H1 (cell line): ENCODE measurements around the gene ACKR2. TPM values are rescaled to one million over a fixed set of nuclear protein-coding genes. Genes with fewer than 3 reads are reported as not detected.

Source experiments
- HDAC6 ChIP-seq: IDR thresholded peaks from one replicate; pipeline ENCODE4 v1.7.1; 2012; ENCODE audit warnings: low read depth, mild to moderate bottlenecking, inconsistent platforms, low read length, moderate library complexity
- NANOG ChIP-seq: IDR thresholded peaks from 2 replicates; pipeline ENCODE4 v1.6.1; 2011; ENCODE audit warnings: low read length, low read depth, mild to moderate bottlenecking, inconsistent platforms; ENCODE audit not compliant: insufficient read depth, poor library complexity, severe bottlenecking
- polyA plus RNA-seq, 7 experiments: library from polyadenylated mRNA; depleted of rRNA in 3 of 7; stranded (reverse) in 5 of 7; unstranded in 2 of 7; fragments of >200 nt in 5 of 7; fragments of 200-250 nt in 2 of 7; gene quantifications; 1 replicate in 5 of 7; 2 replicates in 1 of 7; 4 replicates in 1 of 7; pipeline versions ENCODE4 v1.2.1 to v1.2.3, GENCODE V29; 2011 to 2013; ENCODE audit warnings: missing spikeins in 2 of 7, mixed read lengths in 2 of 7
- total RNA-seq: library from RNA; stranded (reverse); fragmentation: NEBNext Ultra II Directional; extraction: Animal tissue kit (Norgen Biotek cat#: 25700); gene quantifications from 2 replicates; pipeline ENCODE4 v1.2.1, GENCODE V29; 2021

ACKR2 gene
- total and polyA plus RNA-seq, 2 of the 8 experiments (the other 6 are each of a cell fraction or from before 2014, with no cell fraction given) = 0.09 to 0.12 TPM

DNA sequence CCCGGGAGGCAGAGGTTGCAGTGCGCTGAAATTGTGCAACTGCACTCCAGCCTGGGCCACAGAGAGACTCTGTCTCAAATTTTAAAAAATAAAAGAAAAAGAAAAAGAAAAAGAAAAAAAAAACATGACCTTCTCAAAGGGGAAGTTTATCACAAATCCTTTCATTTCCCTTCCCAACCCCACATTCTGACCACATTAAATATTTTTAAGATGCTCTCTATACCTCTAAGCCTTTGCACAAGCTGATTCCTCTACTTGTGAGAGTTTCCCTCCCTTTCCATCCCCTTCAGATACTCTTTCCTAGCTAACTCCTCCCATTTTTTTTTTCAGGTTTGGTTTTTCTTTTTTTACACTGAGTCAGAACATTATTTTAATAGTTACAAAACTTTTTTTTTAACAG, 9.0 kb upstream of the ACKR2 start (continued):
- TF ChIP-seq NANOG = no peak
- no peak for TF ChIP-seq HDAC6
